H1 (cell line): ENCODE data around the gene PTPRO. TPM values are rescaled to one million over a fixed set of nuclear protein-coding genes. Genes with fewer than 3 reads are reported as not detected.

ENCODE experiments used
- CTCF ChIA-PET: fragments of 300-600 bp; sonication (Branson Sonifier 250); formaldehyde crosslinking; loops from one replicate; lab custom pipeline; 2021; ENCODE audit not compliant: partially characterized antibody; lab: Charles Lee
- POLR2A ChIA-PET: fragments of 300-600 bp; sonication (Branson Sonifier 250); formaldehyde crosslinking; loops from one replicate; lab custom pipeline; 2021; ENCODE audit warnings: inconsistent platforms; ENCODE audit not compliant: partially characterized antibody; lab: Charles Lee
- DNase-seq, 2 experiments: peaks; one replicate each; pipeline versions ENCODE4 v3.0.0 to v3.0.0-alpha.2; 2010 to 2022; ENCODE audit warnings: low spot score in 2 of 2, low read depth in 1 of 2, mixed read lengths in 1 of 2
- FAIRE-seq: peaks from 2 replicates; lab custom pipeline; 2011; peaks lifted over from hg19 to GRCh38; lab: Jason Lieb, UNC
- H2AFZ ChIP-seq: 2 replicates; pipeline ENCODE4 v1.8.1; 2012; ENCODE audit warnings: low read length, inconsistent platforms
- H2AK5ac ChIP-seq: 2 replicates; pipeline ENCODE4 v1.6.1; 2013; ENCODE audit warnings: low read depth, low read length
- H2BK120ac ChIP-seq: replicated peaks from 2 replicates; pipeline ENCODE3; 2013; ENCODE audit warnings: low read depth, low read length, inconsistent platforms
- H2BK12ac ChIP-seq: 2 replicates; pipeline ENCODE4 v1.6.1; 2013; ENCODE audit warnings: low read depth, low read length
- H2BK15ac ChIP-seq: 2 replicates; pipeline ENCODE4 v1.6.1; 2013; ENCODE audit warnings: low read length
- H2BK20ac ChIP-seq: 2 replicates; pipeline ENCODE4 v1.6.1; 2013; ENCODE audit warnings: low read length
- H2BK5ac ChIP-seq: 2 replicates; pipeline ENCODE4 v1.6.1; 2013; ENCODE audit warnings: low read depth, low read length
- H3K14ac ChIP-seq: 2 replicates; pipeline ENCODE4 v1.6.1; 2013; ENCODE audit warnings: inconsistent platforms; ENCODE audit not compliant: insufficient read length
- H3K18ac ChIP-seq: 2 replicates; pipeline ENCODE4 v1.6.1; 2013; ENCODE audit warnings: low read length; ENCODE audit errors: extremely low read depth
- H3K23ac ChIP-seq: 2 replicates; pipeline ENCODE4 v1.6.1; 2013; ENCODE audit warnings: inconsistent platforms; ENCODE audit not compliant: insufficient read length
- H3K23me2 ChIP-seq: 2 replicates; pipeline ENCODE4 v1.6.1; 2013; ENCODE audit warnings: low read depth, low read length
- H3K27ac ChIP-seq: 2 replicates; pipeline ENCODE4 v1.6.1; 2011; ENCODE audit warnings: low read depth, low read length, inconsistent platforms
- H3K27me3 ChIP-seq, 4 experiments: replicated peaks in 1 of 4; 1 replicate in 1 of 4; 2 replicates in 3 of 4; pipeline versions ENCODE4 v1.6.1 to v1.8.1; 2011 to 2013; ENCODE audit warnings: low read length in 3 of 4, mild to moderate bottlenecking in 3 of 4, inconsistent platforms in 2 of 4, mixed read lengths in 2 of 4, moderate library complexity in 1 of 4; ENCODE audit not compliant: control insufficient read depth in 3 of 4, insufficient read depth in 3 of 4; ENCODE audit errors: extremely low read depth in 1 of 4
- H3K36me3 ChIP-seq, 4 experiments: 2 replicates each; pipeline versions ENCODE4 v1.6.1 to v1.8.1; 2011 to 2013; ENCODE audit warnings: mild to moderate bottlenecking in 4 of 4, low read length in 3 of 4, moderate library complexity in 2 of 4, control low read depth in 1 of 4, inconsistent platforms in 1 of 4; ENCODE audit not compliant: insufficient read depth in 4 of 4, control insufficient read depth in 2 of 4
- H3K4ac ChIP-seq: replicated peaks from 2 replicates; pipeline ENCODE3; 2013; ENCODE audit warnings: low read length, low read depth, mixed read lengths, inconsistent platforms; ENCODE audit not compliant: insufficient read length
- H3K4me1 ChIP-seq, 4 experiments: replicated peaks in 1 of 4; 1 replicate in 1 of 4; 2 replicates in 3 of 4; pipeline versions ENCODE4 v1.6.1 to v1.8.1; 2011 to 2013; ENCODE audit warnings: low read length in 3 of 4, inconsistent platforms in 2 of 4, mixed read lengths in 1 of 4; ENCODE audit not compliant: insufficient read depth in 4 of 4, control insufficient read depth in 3 of 4
- H3K4me2 ChIP-seq, 2 experiments: 2 replicates each; pipeline versions ENCODE4 v1.6.1 to v1.8.1; 2011 to 2013; ENCODE audit warnings: low read depth in 2 of 2, low read length in 2 of 2, control low read depth in 1 of 2, inconsistent platforms in 1 of 2, mild to moderate bottlenecking in 1 of 2; ENCODE audit not compliant: insufficient read depth in 1 of 2
- H3K4me3 ChIP-seq, 4 experiments: fragments of 200-600, 300-600 bp in 1 of 4; sonication (generic), shearing (Covaris generic), sonication (Bioruptor Twin) in 1 of 4; 2 replicates each; pipeline versions ENCODE4 v1.5.1 to v1.8.1; 2011 to 2016; ENCODE audit warnings: low read length in 4 of 4, low read depth in 3 of 4, control low read depth in 2 of 4, inconsistent platforms in 2 of 4, mild to moderate bottlenecking in 2 of 4, mixed read lengths in 1 of 4, moderate library complexity in 1 of 4; ENCODE audit not compliant: insufficient read depth in 2 of 4; ENCODE audit errors: extremely low read depth in 1 of 4
- H3K56ac ChIP-seq: replicated peaks from 2 replicates; pipeline ENCODE3; 2013; ENCODE audit warnings: low read depth, mild to moderate bottlenecking, mixed read lengths, low read length, inconsistent platforms; ENCODE audit not compliant: insufficient read length
- H3K79me1 ChIP-seq: 2 replicates; pipeline ENCODE4 v1.6.1; 2013; ENCODE audit warnings: low read depth, low read length, control low read depth
- H3K79me2 ChIP-seq, 2 experiments: 2 replicates each; pipeline versions ENCODE4 v1.6.1 to v1.8.1; 2012 to 2013; ENCODE audit warnings: low read length in 2 of 2, mild to moderate bottlenecking in 2 of 2, inconsistent platforms in 1 of 2; ENCODE audit not compliant: insufficient read depth in 2 of 2, control insufficient read depth in 1 of 2
- H3K9ac ChIP-seq, 4 experiments: replicated peaks in 1 of 4; 1 replicate in 1 of 4; 2 replicates in 3 of 4; pipeline versions ENCODE4 v1.6.1 to v1.8.1; 2011 to 2013; ENCODE audit warnings: low read depth in 3 of 4, low read length in 3 of 4, control low read depth in 2 of 4, mild to moderate bottlenecking in 2 of 4, moderate library complexity in 2 of 4, inconsistent platforms in 1 of 4; ENCODE audit errors: extremely low read depth in 1 of 4
- H3K9me3 ChIP-seq, 2 experiments: 2 replicates each; pipeline versions ENCODE4 v1.6.1 to v1.8.1; 2012 to 2013; ENCODE audit warnings: mild to moderate bottlenecking in 2 of 2, moderate library complexity in 2 of 2, control low read depth in 1 of 2, inconsistent platforms in 1 of 2, low read depth in 1 of 2, low read length in 1 of 2, mixed read lengths in 1 of 2; ENCODE audit not compliant: insufficient read depth in 2 of 2
- H4K20me1 ChIP-seq, 2 experiments: replicated peaks in 1 of 2; 2 replicates each; pipeline versions ENCODE3 to v1.8.1; 2011 to 2013; ENCODE audit warnings: inconsistent platforms in 2 of 2, low read length in 2 of 2, mild to moderate bottlenecking in 1 of 2; ENCODE audit not compliant: insufficient read depth in 2 of 2, control insufficient read depth in 1 of 2
- H4K5ac ChIP-seq: 2 replicates; pipeline ENCODE4 v1.6.1; 2013; ENCODE audit warnings: low read length, low read depth, mixed read lengths, inconsistent platforms; ENCODE audit not compliant: insufficient read length
- H4K8ac ChIP-seq: 2 replicates; pipeline ENCODE4 v1.8.0; 2013; ENCODE audit warnings: mild to moderate bottlenecking, moderate library complexity, low read length, inconsistent platforms; ENCODE audit not compliant: insufficient read depth; ENCODE audit errors: extremely low read depth
- H4K91ac ChIP-seq: replicated peaks from 2 replicates; pipeline ENCODE3; 2013; ENCODE audit warnings: low read length, mixed read lengths, inconsistent platforms; ENCODE audit not compliant: insufficient read length
- CBX5 ChIP-seq: fragments of 300-800, 300-1000 bp; sonication (generic); IDR thresholded peaks from 2 replicates; pipeline ENCODE4 v1.7.1; 2016; ENCODE audit warnings: antibody characterized with exemption, low read length, low read depth
- CEBPB ChIP-seq: IDR thresholded peaks from 2 replicates; pipeline ENCODE4 v1.6.1; 2012; ENCODE audit warnings: low read depth, low read length
- EGR1 ChIP-seq: IDR thresholded peaks from 2 replicates; pipeline ENCODE4 v1.6.1; 2011; ENCODE audit warnings: low read depth, low read length, borderline replicate concordance
- JUN ChIP-seq: IDR thresholded peaks from 2 replicates; pipeline ENCODE4 v1.6.1; 2011; ENCODE audit warnings: low read depth, mild to moderate bottlenecking, improper control_type of control experiment, low read length
- SIX5 ChIP-seq: IDR thresholded peaks from 2 replicates; pipeline ENCODE4 v1.6.1; 2011; ENCODE audit warnings: mild to moderate bottlenecking, low read depth, low read length
- SRF ChIP-seq: IDR thresholded peaks from 2 replicates; pipeline ENCODE4 v1.6.1; 2011; ENCODE audit warnings: mild to moderate bottlenecking, low read depth, low read length, moderate library complexity
- YY1 ChIP-seq: IDR thresholded peaks from 2 replicates; pipeline ENCODE4 v1.6.1; 2011; ENCODE audit warnings: low read depth, mild to moderate bottlenecking, low read length
- WGBS, 2 experiments: shearing (Covaris generic) in 1 of 2; methylation state at CpG; one replicate each; pipeline versions ENCODE4 v1.1.6 to v1.1.7; 2013 to 2015; ENCODE audit warnings: low lambda C conversion rate in 2 of 2, mixed read lengths in 2 of 2, inconsistent platforms in 1 of 2, low coverage in 1 of 2, missing lambda C conversion rate in 1 of 2; ENCODE audit not compliant: insufficient replicate concordance in 2 of 2, insufficient coverage in 1 of 2, insufficient read length in 1 of 2; ENCODE audit errors: extremely low coverage in 1 of 2, missing lambda C conversion rate in 1 of 2; 5-methylcytosine and 5-hydroxymethylcytosine counted together
- polyA plus RNA-seq, 7 experiments: library from polyadenylated mRNA; depleted of rRNA in 3 of 7; stranded (reverse) in 5 of 7; unstranded in 2 of 7; fragments of >200 nt in 5 of 7; fragments of 200-250 nt in 2 of 7; gene quantifications; 1 replicate in 5 of 7; 2 replicates in 1 of 7; 4 replicates in 1 of 7; pipeline versions ENCODE4 v1.2.1 to v1.2.3, GENCODE V29; 2011 to 2013; ENCODE audit warnings: missing spikeins in 2 of 7, mixed read lengths in 2 of 7
- total RNA-seq: library from RNA; stranded (reverse); fragmentation: NEBNext Ultra II Directional; extraction: Animal tissue kit (Norgen Biotek cat#: 25700); gene quantifications from 2 replicates; pipeline ENCODE4 v1.2.1, GENCODE V29; 2021

The PTPRO gene
- total and polyA plus RNA-seq, 2 of the 8 experiments (the other 6 are each of a cell fraction or from before 2014, with no cell fraction given): 0.73 to 1.7 TPM

- H3K14ac ChIP-seq: no peak overlapping the region
- no peak for TF ChIP-seq JUN
- no peak for TF ChIP-seq CEBPB
- no peak for TF ChIP-seq EGR1
- no peak for TF ChIP-seq SIX5
- no peak for TF ChIP-seq CBX5
- TF ChIP-seq SRF: no peak
- TF ChIP-seq YY1: no peak
- TF ChIP-seq, all 59 proteins: peak for 0
- Histone ChIP-seq H3K9me3 (peaks cover 0 to under 1% of the 10 kb centered on the region in 2 experiments; a peak in 1 of 4 replicates), H3K4me1 (no peaks in the 10 kb centered on the region), H2BK12ac (no peak overlapping the region), H2AK5ac (no peak overlapping the region), H4K20me1 (no peaks in the 10 kb centered on the region), H3K4me2 (no peak overlapping the region), H2BK15ac (no peak overlapping the region), H4K8ac (no peak overlapping the region), H3K18ac (no peak overlapping the region), H4K5ac (no peak overlapping the region), H3K27ac (no peak overlapping the region), H3K4me3 (no peak overlapping the region), H3K56ac (no peak overlapping the region), H3K27me3 (no peaks in the 10 kb centered on the region), H3K36me3 (no peaks in the 10 kb centered on the region), H2BK20ac (no peak overlapping the region), H2AFZ (no peak overlapping the region), H3K23ac (no peak overlapping the region), H3K79me1 (no peaks in the 10 kb centered on the region), H3K79me2 (no peaks in the 10 kb centered on the region), H4K91ac (no peak overlapping the region), H2BK120ac (no peak overlapping the region), H3K9ac (no peak overlapping the region), H3K23me2 (no peaks in the 10 kb centered on the region), H3K4ac (no peak overlapping the region), H2BK5ac (no peak overlapping the region)
- DNase-seq: no peak
- ChIA-PET CTCF (no interaction called here), POLR2A (no interaction called here)
- WGBS, 2 experiments: 87% methylated on average over 4 of the region's 4 CpGs; no CpG with 5 or more reads in 1 of the 2 experiments
- no peak for FAIRE-seq
Measured at GRCh38 chr12:15444523-15444922, 122.2 kb downstream of the PTPRO start.
